RWPE1 (cell line): ENCODE measurements around the gene ZMIZ1.

Source experiments
- CTCF ChIA-PET: fragments of 350-600 bp; sonication (Branson Sonifier 250); formaldehyde crosslinking; extraction: SDS; loops from one replicate; lab custom pipeline; 2021; lab: Yijun Ruan, JAX
- POLR2A ChIA-PET: fragments of 400-600 bp; formaldehyde crosslinking; extraction: SDS; loops from one replicate; lab custom pipeline; 2020; ENCODE audit warnings: antibody characterized with exemption; ENCODE audit not compliant: low non-redundant PET; lab: Yijun Ruan, JAX
- DNase-seq: peaks from one replicate; pipeline ENCODE4 v3.0.0; 2012; ENCODE audit warnings: low spot score
- H3K27ac ChIP-seq: fragments of 450-650 bp; 2 replicates; pipeline ENCODE4 v1.5.1; 2017
- TF ChIP-seq, protein P1 (sequence below): fragments of 450-650 bp; conservative IDR thresholded peaks from 2 replicates; pipeline ENCODE4 v1.5.1; 2017; ENCODE audit warnings: low read depth, mild to moderate bottlenecking

The ZMIZ1 gene

DNA sequence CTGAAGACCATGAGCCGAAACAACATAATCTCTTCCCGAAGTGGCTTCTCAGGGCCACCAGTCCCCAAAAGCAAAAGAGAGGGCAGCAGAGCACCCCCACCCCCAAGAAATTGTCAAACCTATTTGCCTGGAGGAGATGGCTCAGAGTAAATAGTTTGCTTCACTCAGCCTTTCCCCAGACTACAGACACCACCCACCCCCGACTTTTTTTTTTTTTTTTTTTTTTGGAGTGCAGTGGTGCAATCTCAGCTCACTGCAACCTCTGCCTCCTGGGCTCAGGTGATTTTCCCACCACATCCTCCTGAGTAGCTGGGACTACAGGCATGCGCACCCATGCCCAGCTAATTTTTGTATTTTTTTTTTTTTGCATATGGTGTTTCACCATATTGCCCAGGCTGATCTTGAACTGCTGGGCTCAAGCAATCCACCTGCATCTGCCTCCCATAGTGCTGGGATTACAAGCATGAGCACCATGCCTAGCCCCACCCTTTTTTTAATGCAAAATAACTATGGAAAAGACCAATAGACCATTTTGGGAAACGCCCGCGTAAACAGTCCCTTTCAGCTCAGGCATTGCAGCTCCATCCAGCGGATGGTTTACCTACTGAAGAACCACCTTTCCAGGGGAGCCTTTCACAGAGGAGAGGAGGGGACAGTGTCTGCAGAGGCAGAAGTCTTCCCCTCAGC, 9.7 kb downstream of the ZMIZ1 start:
- no peak for DNase-seq
- CTCF ChIA-PET = interaction anchor here (1.4 kb wide), 1 partner anchor 117 kb away, joined by 5 read pairs; no protein-coding TSS in a partner anchor
- peak overlapping the region; percentile 92 for H3K27ac ChIP-seq
- POLR2A ChIA-PET = interaction anchor here (0.7 kb wide), 1 partner anchor 51 kb away, joined by 10 read pairs; no protein-coding TSS in a partner anchor
- TF ChIP-seq, protein P1, sequence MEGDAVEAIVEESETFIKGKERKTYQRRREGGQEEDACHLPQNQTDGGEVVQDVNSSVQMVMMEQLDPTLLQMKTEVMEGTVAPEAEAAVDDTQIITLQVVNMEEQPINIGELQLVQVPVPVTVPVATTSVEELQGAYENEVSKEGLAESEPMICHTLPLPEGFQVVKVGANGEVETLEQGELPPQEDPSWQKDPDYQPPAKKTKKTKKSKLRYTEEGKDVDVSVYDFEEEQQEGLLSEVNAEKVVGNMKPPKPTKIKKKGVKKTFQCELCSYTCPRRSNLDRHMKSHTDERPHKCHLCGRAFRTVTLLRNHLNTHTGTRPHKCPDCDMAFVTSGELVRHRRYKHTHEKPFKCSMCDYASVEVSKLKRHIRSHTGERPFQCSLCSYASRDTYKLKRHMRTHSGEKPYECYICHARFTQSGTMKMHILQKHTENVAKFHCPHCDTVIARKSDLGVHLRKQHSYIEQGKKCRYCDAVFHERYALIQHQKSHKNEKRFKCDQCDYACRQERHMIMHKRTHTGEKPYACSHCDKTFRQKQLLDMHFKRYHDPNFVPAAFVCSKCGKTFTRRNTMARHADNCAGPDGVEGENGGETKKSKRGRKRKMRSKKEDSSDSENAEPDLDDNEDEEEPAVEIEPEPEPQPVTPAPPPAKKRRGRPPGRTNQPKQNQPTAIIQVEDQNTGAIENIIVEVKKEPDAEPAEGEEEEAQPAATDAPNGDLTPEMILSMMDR = no peak

- CTCF ChIA-PET = interaction anchor here (1.4 kb wide), 1 partner anchor 116 kb away, joined by 5 read pairs; no protein-coding TSS in a partner anchor
- TF ChIP-seq, protein P1 = no peak
- POLR2A ChIA-PET = interaction anchor here (0.7 kb wide), 1 partner anchor 51 kb away, joined by 10 read pairs; no protein-coding TSS in a partner anchor
- DNase-seq = no peak
- H3K27ac ChIP-seq = peak overlapping the region; percentile 92
These were observed 10.3 kb downstream of the ZMIZ1 start for GRCh38 chr10:79079054-79079397.

DNA sequence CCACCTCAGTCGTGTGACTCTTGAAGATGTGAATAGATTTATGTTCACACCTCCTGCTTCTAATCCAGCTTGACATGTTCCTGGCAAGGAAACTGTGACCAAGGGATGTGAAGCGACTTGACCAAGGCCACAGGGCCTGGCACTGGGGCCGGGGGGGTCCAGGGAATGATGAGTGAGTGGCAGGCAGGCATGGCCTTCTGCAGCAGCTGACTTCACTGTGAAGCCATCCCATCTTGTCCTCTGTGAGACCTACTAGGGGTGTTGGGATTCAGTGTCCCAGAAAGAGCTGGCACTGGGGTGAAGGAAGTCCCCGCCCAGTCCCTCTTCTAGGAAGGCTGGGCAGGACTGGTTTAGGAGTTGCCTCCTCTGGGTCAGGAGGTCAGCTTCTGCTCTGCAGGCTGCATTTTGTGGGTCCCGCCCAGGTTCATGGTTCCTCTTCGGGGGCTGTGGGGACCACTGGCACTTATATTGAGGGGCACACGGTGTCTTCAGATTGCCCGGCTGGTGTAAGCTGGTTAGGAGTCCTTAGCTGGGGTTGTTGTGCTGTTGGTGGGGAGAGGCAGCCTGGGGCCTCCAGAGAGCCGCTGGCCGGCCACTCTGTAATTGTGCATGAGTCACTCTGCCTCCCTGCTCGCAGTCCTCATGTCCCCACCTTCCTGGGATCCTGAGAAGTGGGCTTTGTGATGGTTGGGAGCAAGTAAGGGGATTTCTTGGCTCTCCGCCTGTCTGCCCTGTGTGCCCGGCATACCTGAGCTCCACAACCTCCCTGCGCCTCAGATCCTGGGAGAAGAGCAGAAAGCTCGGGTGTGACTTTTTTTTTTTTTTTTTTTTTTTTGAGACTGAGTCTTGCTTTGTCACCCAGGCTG, 11.0 kb downstream of the ZMIZ1 start:
- ChIA-PET POLR2A (no interaction called here), CTCF (interaction anchor here (0.7 to 1.4 kb wide), 2 partner anchors 70 to 115 kb away, joined by 3 to 5 read pairs; no protein-coding TSS in a partner anchor)
- no peak for DNase-seq
- peak overlapping the region; percentile 92 for H3K27ac ChIP-seq
- TF ChIP-seq, protein P1 = no peak

DNA sequence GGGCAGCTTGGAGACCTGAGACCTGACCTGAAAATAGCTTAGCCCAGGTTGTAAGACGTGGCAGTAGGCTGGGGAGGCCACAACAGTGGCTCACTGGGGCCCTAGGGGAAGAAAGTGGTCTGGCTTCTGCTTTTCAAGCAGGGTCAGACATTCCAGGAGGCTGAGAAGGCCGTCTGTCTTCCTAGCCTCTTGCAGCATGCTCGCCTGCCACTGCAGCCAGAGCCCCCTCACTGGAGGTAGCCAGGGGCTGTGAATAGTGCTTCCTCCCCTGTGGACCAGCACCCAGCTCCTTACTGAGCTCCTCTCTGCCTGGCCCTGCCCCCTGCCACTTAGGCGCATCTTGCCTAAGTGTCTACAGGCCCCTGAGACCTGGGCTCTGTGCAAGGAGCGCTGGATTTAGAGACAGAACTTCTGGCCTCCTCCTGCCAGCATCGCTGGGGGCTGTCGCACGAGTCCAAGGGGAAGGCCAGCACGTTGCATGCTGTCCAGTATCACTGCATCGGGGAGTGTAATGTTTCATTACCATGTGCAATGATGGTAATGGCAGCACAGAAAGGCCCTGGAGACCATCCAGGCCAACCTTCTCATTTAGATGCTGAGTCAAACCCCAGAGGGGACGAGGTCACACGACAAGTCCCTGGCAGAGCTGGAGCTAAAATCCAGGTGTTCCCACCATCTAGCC, 12.7 kb downstream of the ZMIZ1 start:
- no peak for DNase-seq
- TF ChIP-seq, protein P1 = no peak
- peak overlapping the region; percentile 92 for H3K27ac ChIP-seq
- ChIA-PET CTCF (interaction anchor here (0.5 to 0.6 kb wide), 2 partner anchors 54 to 606 kb away, joined by 3 to 4 read pairs; no protein-coding TSS in a partner anchor), POLR2A (no interaction called here)

DNA sequence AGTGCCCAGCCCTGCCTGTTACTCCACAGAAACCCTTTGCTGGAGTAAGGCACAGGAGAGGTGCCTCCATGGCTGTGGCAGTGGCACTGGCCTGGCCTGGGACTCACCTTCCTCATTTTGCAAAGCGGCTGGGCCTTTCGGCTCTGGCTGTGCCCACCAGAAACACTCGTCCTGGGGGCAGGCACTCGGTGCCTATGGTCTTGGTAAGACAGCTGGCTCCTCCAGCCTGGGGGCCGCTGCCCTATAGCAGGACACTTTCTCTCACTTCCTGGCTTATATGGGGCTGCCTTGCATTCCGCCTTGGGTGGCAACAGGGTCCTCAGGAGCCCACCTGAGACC, 13.2 kb downstream of the ZMIZ1 start:
- CTCF ChIA-PET = interaction anchor here (0.5 to 0.6 kb wide), 3 partner anchors 26 to 607 kb away, joined by 3 to 4 read pairs (median 3); no protein-coding TSS in a partner anchor
- peak overlapping the region; percentile 92 for H3K27ac ChIP-seq
- DNase-seq = no peak
- TF ChIP-seq, protein P1 = no peak
- POLR2A ChIA-PET = no interaction called here
